Fibroblast of mammary gland (primary cell): ENCODE results near the gene HEXIM1.

ENCODE experiments used
- DNase-seq: peaks from one replicate; pipeline ENCODE4 v3.0.0-alpha.2; 2010; ENCODE audit warnings: low read depth
- H3K4me3 ChIP-seq: 2 replicates; pipeline ENCODE4 v1.5.1; 2011; ENCODE audit warnings: low read depth, mild to moderate bottlenecking, low read length, moderate library complexity; ENCODE audit not compliant: control insufficient read depth
- CTCF ChIP-seq: conservative IDR thresholded peaks from 2 replicates; pipeline ENCODE4 v1.5.1; 2011; ENCODE audit warnings: low read depth, low read length, inconsistent platforms; ENCODE audit not compliant: control insufficient read depth, insufficient read depth

The HEXIM1 gene

GRCh38 chr17:45156242-45156641, 8.0 kb downstream of the HEXIM1 start:
- TF ChIP-seq CTCF, result no peak
- no peak for DNase-seq
- no peak overlapping the region for H3K4me3 ChIP-seq

- H3K4me3 ChIP-seq, result peak overlapping the region; percentile 97
- TF ChIP-seq CTCF, result no peak
- DNase-seq, result peak; percentile 59
Measured at GRCh38 chr17:45160447-45161287, 12.4 kb downstream of the HEXIM1 start.

- no peak for TF ChIP-seq CTCF
- DNase-seq, result peak; percentile 100
- H3K4me3 ChIP-seq, result peak within 1 kb of the TSS; percentile 97
Measured at GRCh38 chr17:45161288-45162024, 13.2 kb downstream of the HEXIM1 start, which contains the start of gene HEXIM2. TSS of gene HEXIM2 (plus strand) at chr17:45161875. CDS start at chr17:45162794, 919 bp downstream.

GRCh38 chr17:45162025-45162687, 13.9 kb downstream of the HEXIM1 start:
- no peak for TF ChIP-seq CTCF
- H3K4me3 ChIP-seq, result peak overlapping the region; percentile 43
- DNase-seq, result no peak

GRCh38 chr17:45164734-45165269, 16.5 kb downstream of the HEXIM1 start:
- DNase-seq, result no peak
- H3K4me3 ChIP-seq, result no peak overlapping the region
- no peak for TF ChIP-seq CTCF

GRCh38 chr17:45168991-45169752, 20.9 kb downstream of the HEXIM1 start:
- no peak for TF ChIP-seq CTCF
- no peak overlapping the region for H3K4me3 ChIP-seq
- DNase-seq, result no peak
